HT-29 (cell line): ENCODE results near the gene ARHGAP10. TPM values are rescaled to one million over a fixed set of nuclear protein-coding genes. Genes with fewer than 3 reads are reported as not detected.
"Not testable (repeated sequence)": the region's sequence is repeated elsewhere in the genome, so short reads cannot be mapped to it uniquely, and the experiment has no call there.

Experiments
- DNase-seq: peaks from one replicate; pipeline ENCODE4 v3.0.0-alpha.2; 2015; ENCODE audit warnings: low spot score
- total RNA-seq: library from RNA; depleted of rRNA; stranded (reverse); fragments of >200 nt; shearing (Covaris generic); gene quantifications from 2 replicates; pipeline ENCODE4 v1.2.3, GENCODE V29; 2014

Gene ARHGAP10
- total RNA-seq, 1 experiment from 2014 or later = 9.3 TPM

- DNase-seq = no peak
Measured at GRCh38 chr4:147846318-147847155, 114.6 kb downstream of the ARHGAP10 start.

GRCh38 chr4:147847751-147848590 lies 116.1 kb downstream of the ARHGAP10 start:
- DNase-seq = no peak

GRCh38 chr4:147848634-147849033 lies 116.7 kb downstream of the ARHGAP10 start:
- no peak for DNase-seq

- no peak for DNase-seq
Measured at GRCh38 chr4:147851135-147851534, 119.2 kb downstream of the ARHGAP10 start.

GRCh38 chr4:147853706-147854105 lies 121.8 kb downstream of the ARHGAP10 start:
- no peak for DNase-seq

GRCh38 chr4:147854154-147854553 lies 122.3 kb downstream of the ARHGAP10 start:
- DNase-seq = no peak

- DNase-seq = no peak
Measured at GRCh38 chr4:147855571-147856009, 123.7 kb downstream of the ARHGAP10 start.

- no peak for DNase-seq
Measured at GRCh38 chr4:147860960-147861359, 129.1 kb downstream of the ARHGAP10 start.

GRCh38 chr4:147862043-147862692 lies 130.3 kb downstream of the ARHGAP10 start:
- DNase-seq = no peak

GRCh38 chr4:147863111-147863747 lies 131.3 kb downstream of the ARHGAP10 start:
- DNase-seq = no peak

GRCh38 chr4:147863808-147864472 lies 132.1 kb downstream of the ARHGAP10 start:
- no peak for DNase-seq

GRCh38 chr4:147864607-147865006 lies 132.7 kb downstream of the ARHGAP10 start:
- no peak for DNase-seq

- no peak for DNase-seq
Measured at GRCh38 chr4:147865926-147866325, 134.0 kb downstream of the ARHGAP10 start.

- peak; percentile 94 for DNase-seq
Measured at GRCh38 chr4:147866532-147867271, 134.8 kb downstream of the ARHGAP10 start.

- DNase-seq = no peak
Measured at GRCh38 chr4:147874109-147874508, 142.2 kb downstream of the ARHGAP10 start.

- no peak for DNase-seq
Measured at GRCh38 chr4:147877308-147877771, 145.5 kb downstream of the ARHGAP10 start.

GRCh38 chr4:147879676-147880075 lies 147.8 kb downstream of the ARHGAP10 start:
- DNase-seq = no peak

GRCh38 chr4:147880511-147880910 lies 148.6 kb downstream of the ARHGAP10 start:
- DNase-seq = no peak

GRCh38 chr4:147884536-147884935 lies 152.6 kb downstream of the ARHGAP10 start:
- DNase-seq = no peak

- not testable (repeated sequence) for DNase-seq
Measured at GRCh38 chr4:147885216-147885615, 153.3 kb downstream of the ARHGAP10 start.
